GM12864 (cell line): Measurements from ENCODE around the gene PRKAB1.
A peak's percentile ranks its signal among the peaks of the same experiment; 100 is the strongest.

ENCODE experiments used
- DNase-seq: peaks from one replicate; pipeline ENCODE4 v3.0.0-alpha.2; 2011; ENCODE audit warnings: low read depth
- H3K4me3 ChIP-seq: 2 replicates; pipeline ENCODE4 v1.5.1; 2011; ENCODE audit warnings: mild to moderate bottlenecking, low read depth, low read length, control low read depth
- TF ChIP-seq, protein P1 (sequence below): IDR thresholded peaks from 2 replicates; pipeline ENCODE4 v1.5.1; 2011; ENCODE audit warnings: low read depth, mild to moderate bottlenecking, moderate library complexity, low read length, control low read depth, inconsistent platforms; ENCODE audit errors: missing control alignments

Gene PRKAB1

DNA sequence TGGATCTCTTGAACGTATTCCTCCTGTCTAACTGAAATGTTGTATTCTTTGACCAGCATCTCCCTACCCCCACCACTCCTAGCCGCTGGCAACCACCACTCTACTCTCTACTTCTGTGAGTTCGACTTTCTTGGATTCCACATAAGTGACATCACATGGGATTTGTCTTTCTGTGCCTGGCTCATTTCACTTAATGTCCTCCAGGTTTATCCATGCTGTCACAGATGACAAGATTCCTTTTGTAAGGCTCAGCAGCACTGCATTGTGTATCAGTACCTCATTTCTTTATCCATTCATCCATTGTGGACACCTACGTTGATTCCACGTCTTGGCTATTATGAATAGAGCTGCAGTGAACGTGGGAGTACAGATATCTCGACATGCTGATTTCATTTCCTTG lies 10.5 kb downstream of the PRKAB1 start:
- TF ChIP-seq, protein P1, sequence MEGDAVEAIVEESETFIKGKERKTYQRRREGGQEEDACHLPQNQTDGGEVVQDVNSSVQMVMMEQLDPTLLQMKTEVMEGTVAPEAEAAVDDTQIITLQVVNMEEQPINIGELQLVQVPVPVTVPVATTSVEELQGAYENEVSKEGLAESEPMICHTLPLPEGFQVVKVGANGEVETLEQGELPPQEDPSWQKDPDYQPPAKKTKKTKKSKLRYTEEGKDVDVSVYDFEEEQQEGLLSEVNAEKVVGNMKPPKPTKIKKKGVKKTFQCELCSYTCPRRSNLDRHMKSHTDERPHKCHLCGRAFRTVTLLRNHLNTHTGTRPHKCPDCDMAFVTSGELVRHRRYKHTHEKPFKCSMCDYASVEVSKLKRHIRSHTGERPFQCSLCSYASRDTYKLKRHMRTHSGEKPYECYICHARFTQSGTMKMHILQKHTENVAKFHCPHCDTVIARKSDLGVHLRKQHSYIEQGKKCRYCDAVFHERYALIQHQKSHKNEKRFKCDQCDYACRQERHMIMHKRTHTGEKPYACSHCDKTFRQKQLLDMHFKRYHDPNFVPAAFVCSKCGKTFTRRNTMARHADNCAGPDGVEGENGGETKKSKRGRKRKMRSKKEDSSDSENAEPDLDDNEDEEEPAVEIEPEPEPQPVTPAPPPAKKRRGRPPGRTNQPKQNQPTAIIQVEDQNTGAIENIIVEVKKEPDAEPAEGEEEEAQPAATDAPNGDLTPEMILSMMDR = no peak
- DNase-seq = no peak
- no peak overlapping the region for H3K4me3 ChIP-seq

DNA sequence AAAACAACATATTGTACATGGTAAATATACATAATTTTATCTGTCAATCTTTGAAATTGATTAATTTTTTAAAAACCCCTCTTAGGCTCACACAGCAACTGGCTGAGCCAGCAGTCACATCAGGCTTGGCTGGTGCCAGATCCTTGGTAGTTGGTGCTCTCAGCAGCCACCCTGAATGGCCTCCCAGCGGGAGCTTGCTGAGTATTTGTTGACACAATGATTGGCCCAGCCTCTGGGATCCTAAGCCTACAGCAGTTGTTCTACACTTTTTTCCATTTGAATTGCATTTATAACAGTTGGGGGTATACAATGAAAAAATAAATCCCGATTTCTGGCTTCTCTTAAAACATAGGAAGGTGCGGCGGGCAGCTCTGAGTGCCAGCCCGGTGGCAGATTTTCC lies 11.1 kb downstream of the PRKAB1 start:
- no peak for DNase-seq
- TF ChIP-seq, protein P1 = no peak

DNA sequence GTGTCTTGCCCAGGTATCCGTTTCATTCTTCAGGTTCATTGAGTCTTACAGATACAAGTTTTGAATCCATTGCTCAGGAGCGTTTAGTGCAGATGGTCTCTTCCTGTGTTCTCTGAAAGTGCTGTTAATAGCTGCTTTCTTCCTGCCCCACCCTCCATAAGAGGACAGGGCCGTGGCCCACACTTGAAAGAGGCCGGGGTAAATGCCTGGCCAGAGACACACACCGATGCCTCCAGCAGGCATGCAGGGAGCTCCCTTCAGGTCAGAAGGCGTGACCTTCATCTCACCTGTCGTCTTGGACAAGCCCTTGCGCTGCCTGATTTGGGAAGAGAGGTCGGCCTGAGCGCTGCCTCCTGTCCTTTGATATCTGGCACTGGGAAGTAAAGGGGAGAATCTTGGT lies 11.6 kb downstream of the PRKAB1 start:
- H3K4me3 ChIP-seq = no peak overlapping the region
- DNase-seq = no peak
- TF ChIP-seq, protein P1 = no peak

More for the DNA sequence above, 11.1 kb downstream of the PRKAB1 start:
- no peak overlapping the region for H3K4me3 ChIP-seq

DNA sequence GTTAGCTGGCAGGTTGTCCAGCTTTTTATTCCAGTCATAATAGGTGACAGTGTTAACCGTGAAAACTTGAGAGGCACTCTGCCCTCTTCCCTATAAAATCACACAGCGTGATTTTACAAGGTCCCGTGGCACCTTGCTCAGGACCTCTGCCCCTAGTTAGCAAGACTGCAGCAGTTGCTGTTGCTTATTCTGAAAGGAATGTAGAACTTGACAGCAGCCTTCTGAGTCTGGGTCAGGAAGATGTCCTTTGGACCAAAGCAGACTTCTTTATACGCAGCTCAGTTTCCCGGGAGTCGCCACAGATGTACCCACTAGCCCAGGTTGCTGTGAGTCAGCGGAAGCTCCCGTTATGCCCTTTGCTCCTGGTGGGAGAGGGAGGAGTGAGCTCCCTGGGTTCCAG lies 13.2 kb downstream of the PRKAB1 start:
- no peak overlapping the region for H3K4me3 ChIP-seq
- no peak for DNase-seq
- TF ChIP-seq, protein P1 = no peak

DNA sequence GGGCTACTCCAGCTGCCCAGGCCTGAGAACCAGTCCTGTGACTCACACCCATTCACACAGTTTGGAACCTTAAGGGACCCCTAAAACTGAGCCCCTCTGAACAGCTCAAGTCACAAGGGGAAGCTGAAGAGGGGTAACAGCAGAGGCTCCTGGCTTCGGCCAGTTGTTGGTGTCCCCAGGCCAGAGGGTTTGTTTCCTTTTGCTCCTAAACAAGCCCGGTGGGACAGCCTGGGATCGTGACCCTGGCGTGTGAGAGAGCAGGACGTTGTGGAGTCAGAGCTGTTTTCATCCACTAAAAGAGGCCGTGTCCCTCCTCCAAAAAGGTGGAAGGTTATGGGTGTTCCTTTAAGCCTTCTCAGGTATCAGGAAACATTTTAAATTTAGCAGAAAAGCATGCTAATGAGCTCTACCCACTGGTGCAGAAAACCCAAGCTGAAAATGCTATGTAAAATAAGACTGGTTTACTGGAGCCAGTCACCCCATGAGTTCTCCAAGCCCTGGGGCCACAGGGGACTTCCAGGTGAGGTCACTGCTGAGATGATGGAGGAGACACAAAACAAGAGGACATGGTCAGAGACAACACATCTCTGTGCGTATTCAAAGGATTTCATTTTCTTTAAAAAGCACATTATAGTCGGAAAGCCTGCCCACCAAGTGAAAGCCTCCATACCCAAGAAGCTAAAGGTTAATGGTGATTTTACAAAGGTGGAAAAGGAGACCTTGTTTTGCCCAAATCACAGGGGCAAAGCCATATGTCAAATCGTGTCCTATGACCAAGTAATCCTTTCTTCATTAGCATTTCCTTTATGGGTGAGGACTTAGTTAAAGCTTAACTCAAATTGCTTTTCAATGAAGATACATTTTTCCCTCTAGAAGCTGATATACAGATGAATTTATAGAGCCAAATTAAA lies 14.1 kb downstream of the PRKAB1 start:
- peak; percentile 24 for DNase-seq
- H3K4me3 ChIP-seq = no peak overlapping the region
- TF ChIP-seq, protein P1 = no peak

DNA sequence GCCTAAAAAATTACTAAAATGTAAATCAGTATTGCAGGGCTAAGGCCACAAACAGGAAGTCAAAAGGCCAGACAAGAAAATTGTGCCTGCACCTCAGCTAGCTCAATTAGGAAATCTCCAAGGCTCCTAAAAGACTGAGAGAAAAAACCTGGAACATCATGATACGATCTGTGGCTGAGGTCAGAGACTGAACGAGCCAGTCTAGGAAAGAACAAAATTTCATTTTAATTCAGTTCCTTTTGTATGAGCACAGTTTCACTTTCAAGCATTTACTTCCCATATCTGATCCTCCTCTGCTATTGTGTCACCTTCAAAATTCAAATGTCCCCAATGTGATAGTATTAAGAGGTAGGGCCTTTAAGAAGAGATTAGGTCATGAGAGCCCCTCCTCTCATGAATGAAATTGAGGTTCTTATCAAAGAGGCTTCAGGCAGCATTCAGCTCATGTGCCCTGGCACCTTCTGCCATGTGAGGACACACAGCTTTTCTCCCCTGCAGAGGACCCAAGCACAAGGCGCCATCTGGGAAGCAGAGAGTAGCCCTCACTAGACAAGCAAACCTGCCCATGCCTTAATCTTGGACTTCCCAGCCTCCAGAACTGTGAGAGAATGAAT lies 14.8 kb downstream of the PRKAB1 start:
- TF ChIP-seq, protein P1 = no peak
- H3K4me3 ChIP-seq = no peak overlapping the region
- no peak for DNase-seq

DNA sequence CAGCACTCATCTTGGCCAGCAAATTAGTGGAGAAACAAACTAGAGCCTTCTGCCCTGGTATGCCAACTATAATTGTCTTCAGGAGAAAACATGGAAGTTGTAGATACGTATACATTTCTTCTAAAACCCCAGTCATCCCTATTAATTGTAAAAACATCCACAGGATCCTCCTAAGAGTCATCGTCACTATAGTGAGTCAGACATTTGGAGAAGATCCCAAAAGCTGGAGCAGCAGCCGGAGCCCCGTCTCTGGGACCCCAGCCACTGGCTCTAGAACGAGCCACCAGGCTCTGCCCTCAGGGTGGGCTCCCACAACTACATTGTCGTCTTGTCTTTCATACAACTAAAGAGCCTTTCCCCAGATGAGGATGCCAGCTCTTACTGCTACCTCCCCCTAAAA lies 15.5 kb downstream of the PRKAB1 start:
- TF ChIP-seq, protein P1 = no peak
- DNase-seq = no peak

More for the DNA sequence above, 15.5 kb downstream of the PRKAB1 start:
- H3K4me3 ChIP-seq = no peak overlapping the region
